ENCODE data around the gene MAP2K3. TPM values are rescaled to one million over a fixed set of nuclear protein-coding genes. Genes with fewer than 3 reads are reported as not detected.

The MAP2K3 gene
- total and polyA plus RNA-seq, 10 of the 15 experiments (the other 5 are each of a cell fraction or from before 2014, with no cell fraction given): 0.71 to 39.4 (median 18.6) TPM

GRCh38 chr17:21242780-21243515 is 41.6 kb upstream of the MAP2K3 start:
- no peak for FAIRE-seq
- SMC1A ChIA-PET (ENCODE audit: uncharacterized antibody, unreplicated experiment): no interaction called here
- intact Hi-C loops (cut with micrococcal nuclease; ENCODE audit: unreplicated experiment) (no loop called here), in situ Hi-C loops (cut with MboI) (no loop called here)
- Histone ChIP-seq H3K27me3 (replicated peaks in 1 of 2; ENCODE audit: control insufficient read depth in 2 of 2, insufficient read depth in 2 of 2, low read length in 1 of 2) (no peaks in the 10 kb centered on the region), H3K9me3 (replicated peaks; ENCODE audit: control insufficient read depth, insufficient read depth, low read length) (no peaks in the 10 kb centered on the region), H3K27ac (ENCODE audit: control insufficient read depth, insufficient read depth) (no peak overlapping the region), H3K4me3 (no peak overlapping the region), H3K79me2 (ENCODE audit: control insufficient read depth, insufficient read depth, low read length) (no peaks in the 10 kb centered on the region), H2AFZ (ENCODE audit: control insufficient read depth, low read depth, low read length) (no peak overlapping the region), H3K4me1 (ENCODE audit: control insufficient read depth, insufficient read depth, low read length) (no peaks in the 10 kb centered on the region), H3K4me2 (ENCODE audit: control insufficient read depth, insufficient read depth) (no peak overlapping the region), H4K20me1 (ENCODE audit: control insufficient read depth, insufficient read depth) (no peaks in the 10 kb centered on the region), H3K9ac (ENCODE audit: control insufficient read depth, insufficient read depth, low read length) (no peak overlapping the region), H3K36me3 (ENCODE audit: control insufficient read depth in 2 of 2, insufficient read depth in 2 of 2, low read length in 1 of 2) (no peaks in the 10 kb centered on the region)
- POLR2A ChIA-PET: no interaction called here
- WGBS (ENCODE audit: insufficient coverage, insufficient replicate concordance, low lambda C conversion rate, missing lambda C conversion rate): 35% methylated on average over 26 of the region's 26 CpGs
- no peak for DNase-seq (ENCODE audit: low read depth, low spot score)
- BruUV-seq (replicated peaks): no TSS peak
- ATAC-seq: no peak
- RAD21 ChIA-PET (ENCODE audit: unreplicated experiment): no interaction called here
- CTCF ChIA-PET: no interaction called here
- TF ChIP-seq WRNIP1 (IDR thresholded peaks at IDR 0.05; ENCODE audit: borderline replicate concordance, low read depth, low read length): no peak
- TF ChIP-seq SMAD5 (IDR thresholded peaks at IDR 0.05; ENCODE audit: low read depth): no peak
- TF ChIP-seq SMAD1 (IDR thresholded peaks at IDR 0.05; ENCODE audit: low read depth, partially characterized antibody): no peak
- no peak for TF ChIP-seq CBX5 (IDR thresholded peaks at IDR 0.05; ENCODE audit: low read depth)
- no peak for TF ChIP-seq MTA2 (IDR thresholded peaks at IDR 0.05; ENCODE audit: low read depth)
- no peak for TF ChIP-seq TARDBP (IDR thresholded peaks at IDR 0.05; ENCODE audit: borderline replicate concordance)
- no peak for TF ChIP-seq BHLHE40 (IDR thresholded peaks at IDR 0.05; ENCODE audit: borderline replicate concordance in 1 of 2, low read depth in 2 of 2, low read length in 1 of 2)
- TF ChIP-seq ZNF384 (IDR thresholded peaks at IDR 0.05; ENCODE audit: borderline replicate concordance, low read depth, low read length): no peak
- TF ChIP-seq ZBTB4 (CRISPR knock-in tag; IDR thresholded peaks at IDR 0.05): no peak
- TF ChIP-seq YBX1 (IDR thresholded peaks at IDR 0.05): no peak
- no peak for TF ChIP-seq NR2F1 (conservative IDR thresholded peaks at IDR 0.05)
- TF ChIP-seq ZNF687 (IDR thresholded peaks at IDR 0.05): no peak
- no peak for TF ChIP-seq ZZZ3 (IDR thresholded peaks at IDR 0.05; ENCODE audit: control insufficient read depth, insufficient read length, low read depth)
- no peak for TF ChIP-seq MYB (IDR thresholded peaks at IDR 0.05; ENCODE audit: borderline replicate concordance, low read depth, low read length)
- TF ChIP-seq IRF5 (IDR thresholded peaks at IDR 0.05; ENCODE audit: borderline replicate concordance): no peak
